Measurements from ENCODE around the gene PGAM2.

Gene PGAM2

GRCh38 chr7:44093102-44093641 is 27.8 kb upstream of the PGAM2 start:
- no peak overlapping the region for H3K4me3 ChIP-seq (ENCODE audit: low read depth, low read length)
- no peak for TF ChIP-seq CTCF (IDR thresholded peaks at IDR 0.05; ENCODE audit: low read depth, low read length)
- DNase-seq (ENCODE audit: low read depth, low spot score) = no peak
- in situ Hi-C loops (cut with HindIII; ENCODE audit: low sequenced_read_pairs) = no loop called here

DNA sequence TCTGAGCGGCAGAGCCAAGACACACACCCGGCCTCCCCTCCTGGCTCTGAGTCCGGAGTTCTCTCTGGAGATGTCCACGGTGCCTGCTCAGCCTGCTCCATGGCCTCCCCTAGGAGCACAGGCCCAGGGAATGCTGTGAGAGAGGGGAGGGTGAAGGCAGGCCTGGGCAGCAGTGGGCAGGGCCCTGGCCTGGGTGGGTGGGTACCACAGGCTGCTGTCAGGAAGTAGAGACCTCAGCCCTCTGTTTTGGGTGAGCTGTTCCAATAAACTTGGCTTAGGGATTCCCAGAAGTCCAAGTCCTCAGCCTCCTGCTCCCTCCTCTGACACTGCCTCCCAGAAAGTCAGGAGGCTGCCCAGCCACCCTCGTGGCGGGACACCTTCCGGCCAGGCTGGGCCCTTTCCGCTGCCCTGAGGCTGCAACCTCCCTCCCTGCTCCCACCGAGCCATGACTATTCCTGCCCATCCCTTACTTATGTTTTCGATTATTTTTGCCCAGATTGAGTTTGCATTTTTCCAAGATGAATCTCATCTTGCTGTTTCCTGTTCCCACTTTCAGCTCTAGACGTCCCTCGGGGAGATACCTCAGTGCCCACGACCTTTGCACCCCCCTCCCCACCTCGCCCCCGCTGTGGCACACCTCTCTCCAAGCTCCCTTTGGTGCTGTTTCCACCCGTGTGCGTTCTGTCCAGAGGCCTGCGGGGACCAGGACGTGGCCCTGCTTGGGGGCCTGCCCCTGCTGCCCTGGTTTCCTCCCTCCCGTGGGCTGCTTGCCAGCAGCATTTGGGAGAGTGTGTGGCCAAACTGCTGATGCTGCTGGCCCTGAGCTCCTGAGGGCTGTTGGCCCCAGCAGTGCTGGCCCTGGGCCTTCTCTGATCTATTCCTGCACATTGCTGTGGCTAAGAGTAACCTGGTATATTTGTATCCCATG is 22.8 kb upstream of the PGAM2 start:
- DNase-seq (ENCODE audit: low read depth, low spot score) = peak; percentile 84
- in situ Hi-C loops (cut with HindIII; ENCODE audit: low sequenced_read_pairs) = no loop called here
- TF ChIP-seq CTCF (IDR thresholded peaks at IDR 0.05; ENCODE audit: low read depth, low read length) = no peak
- no peak overlapping the region for H3K4me3 ChIP-seq (ENCODE audit: low read depth, low read length)

DNA sequence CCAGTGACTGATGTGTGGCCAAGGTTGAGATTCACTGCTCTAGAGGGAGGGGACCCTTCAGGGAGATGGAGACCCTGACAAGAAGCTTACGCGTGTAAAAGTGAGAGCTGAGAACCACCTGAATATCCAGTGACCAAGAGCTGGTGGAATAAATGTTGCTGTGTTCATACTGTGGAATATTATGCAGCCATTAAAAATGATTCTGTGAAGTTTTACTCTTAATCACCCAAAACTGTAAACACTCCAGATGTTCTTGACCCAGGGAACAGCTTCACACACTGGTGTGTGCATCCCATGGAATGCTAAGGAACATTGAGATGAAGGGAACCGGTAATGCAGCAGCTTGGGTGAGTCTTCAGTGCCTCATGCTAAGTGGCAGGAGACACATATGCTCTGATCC is 21.3 kb upstream of the PGAM2 start:
- in situ Hi-C loops (cut with HindIII; ENCODE audit: low sequenced_read_pairs) = no loop called here
- no peak for DNase-seq (ENCODE audit: low read depth, low spot score)
- no peak for TF ChIP-seq CTCF (IDR thresholded peaks at IDR 0.05; ENCODE audit: low read depth, low read length)
- H3K4me3 ChIP-seq (ENCODE audit: low read depth, low read length) = no peak overlapping the region

GRCh38 chr7:44085546-44085945 is 20.2 kb upstream of the PGAM2 start:
- DNase-seq (ENCODE audit: low read depth, low spot score) = no peak
- H3K4me3 ChIP-seq (ENCODE audit: low read depth, low read length) = no peak overlapping the region
- peak; percentile 5 for TF ChIP-seq CTCF (IDR thresholded peaks at IDR 0.05; ENCODE audit: low read depth, low read length)
- in situ Hi-C loops (cut with HindIII; ENCODE audit: low sequenced_read_pairs) = no loop called here

DNA sequence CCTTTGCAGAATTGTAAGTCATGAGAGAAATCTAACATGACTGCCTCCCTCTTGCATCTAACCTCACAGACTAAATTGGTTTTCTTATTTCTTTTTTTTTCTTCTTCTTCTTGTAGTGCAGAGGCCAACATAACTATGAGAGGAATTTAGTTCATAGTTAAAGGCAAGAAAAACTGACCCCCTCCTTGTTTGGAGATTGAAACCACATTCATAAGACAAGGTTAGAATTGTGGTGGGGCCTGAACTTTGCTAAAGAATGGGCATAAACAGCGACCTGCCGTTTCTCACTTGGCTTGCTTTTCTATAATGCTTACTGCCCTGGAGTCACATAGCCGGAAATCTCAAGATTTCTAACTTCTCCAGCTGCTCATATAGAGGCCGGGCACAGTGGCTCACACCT is 19.3 kb upstream of the PGAM2 start:
- no peak overlapping the region for H3K4me3 ChIP-seq (ENCODE audit: low read depth, low read length)
- in situ Hi-C loops (cut with HindIII; ENCODE audit: low sequenced_read_pairs) = no loop called here
- DNase-seq (ENCODE audit: low read depth, low spot score) = peak; percentile 40
- no peak for TF ChIP-seq CTCF (IDR thresholded peaks at IDR 0.05; ENCODE audit: low read depth, low read length)

DNA sequence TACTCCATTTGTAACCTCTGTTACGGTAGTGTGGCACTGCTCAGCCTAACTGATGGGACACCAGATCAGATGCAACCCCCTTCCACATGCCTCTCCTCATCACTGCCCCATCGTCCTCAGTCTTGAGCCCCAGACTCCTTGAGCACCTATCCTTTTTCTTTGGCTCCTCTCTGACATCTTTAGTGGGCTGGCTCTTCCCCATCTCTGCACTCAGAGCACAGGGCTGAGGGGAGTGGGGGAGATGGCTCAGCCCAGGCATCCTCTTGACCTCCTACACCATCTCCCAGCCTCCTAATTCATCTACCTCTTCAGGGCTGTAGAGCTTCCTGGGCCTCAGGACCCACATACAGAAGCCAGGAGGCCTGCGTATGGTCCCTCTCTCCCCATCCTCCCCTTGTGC is 18.4 kb upstream of the PGAM2 start:
- DNase-seq (ENCODE audit: low read depth, low spot score) = no peak
- no peak for TF ChIP-seq CTCF (IDR thresholded peaks at IDR 0.05; ENCODE audit: low read depth, low read length)
- no peak overlapping the region for H3K4me3 ChIP-seq (ENCODE audit: low read depth, low read length)
- in situ Hi-C loops (cut with HindIII; ENCODE audit: low sequenced_read_pairs) = no loop called here
